ENCODE results near the gene TMEM184B. TPM values are rescaled to one million over a fixed set of nuclear protein-coding genes. Genes with fewer than 3 reads are reported as not detected.
A peak's percentile ranks its signal among the peaks of the same experiment; 100 is the strongest.
"Not testable (repeated sequence)": the region's sequence is repeated elsewhere in the genome, so short reads cannot be mapped to it uniquely, and the experiment has no call there.

The TMEM184B gene
- total RNA-seq, 3 donors from 2014 or later = 35.9 to 63.1 (median 38.2) TPM

- no peak for TF ChIP-seq CTCF (IDR thresholded peaks at IDR 0.05)
These were observed 33.6 kb downstream of the TMEM184B start for GRCh38 chr22:38239101-38239761.

GRCh38 chr22:38238519-38239071, 34.2 kb downstream of the TMEM184B start:
- DNase-seq (no peak), ATAC-seq (no peak)
- Histone ChIP-seq H3K4me3 (no peak overlapping the region), H3K36me3 (ENCODE audit: low read depth) (no peaks in the 10 kb centered on the region), H3K9me3 (no peaks in the 10 kb centered on the region), H3K4me1 (ENCODE audit: low read depth) (peaks cover 49% of the 10 kb centered on the region)
- TF ChIP-seq CTCF (IDR thresholded peaks at IDR 0.05) = no peak
- intact Hi-C loops (cut with DNase I, micrococcal nuclease) = no loop called here

More at GRCh38 chr22:38239101-38239761, 33.6 kb downstream of the TMEM184B start:
- Histone ChIP-seq H3K9me3 (no peaks in the 10 kb centered on the region), H3K4me1 (ENCODE audit: low read depth) (peaks cover 50% of the 10 kb centered on the region), H3K36me3 (ENCODE audit: low read depth) (no peaks in the 10 kb centered on the region), H3K4me3 (no peak overlapping the region)
- ATAC-seq (peak; percentile 35), DNase-seq (no peak)
- intact Hi-C loops (cut with DNase I, micrococcal nuclease) = no loop called here

DNA sequence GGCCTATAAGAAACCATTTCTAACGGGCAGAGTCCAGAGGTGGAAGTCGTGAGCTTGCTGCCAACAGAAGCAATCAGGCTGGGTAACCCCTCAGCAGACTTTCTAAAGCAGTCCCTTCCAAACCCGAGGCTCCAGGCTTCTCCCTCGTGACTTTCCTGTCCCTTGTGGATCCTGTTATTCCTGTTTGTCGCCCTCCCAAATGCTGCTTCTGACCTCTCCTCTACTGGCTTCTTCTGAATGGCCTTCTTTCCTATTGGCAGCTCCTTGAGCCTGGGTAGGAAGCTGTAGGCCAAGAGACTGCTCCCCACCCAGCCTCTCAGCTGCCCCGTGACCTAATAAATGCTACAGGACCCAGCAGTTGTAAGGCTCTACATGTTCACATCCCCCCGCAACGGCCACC, 36.0 kb downstream of the TMEM184B start:
- no peak for TF ChIP-seq CTCF (IDR thresholded peaks at IDR 0.05)
- no peak for DNase-seq
- intact Hi-C loops (cut with DNase I, micrococcal nuclease) = no loop called here
- peak; percentile 27 for ATAC-seq
- no peak overlapping the region for H3K4me3 ChIP-seq
- H3K4me1 ChIP-seq (ENCODE audit: low read depth) = peaks cover 35% of the 10 kb centered on the region
- H3K9me3 ChIP-seq = no peaks in the 10 kb centered on the region
- H3K36me3 ChIP-seq (ENCODE audit: low read depth) = no peaks in the 10 kb centered on the region

GRCh38 chr22:38235240-38235850, 37.5 kb downstream of the TMEM184B start:
- no peak for ATAC-seq
- H3K4me3 ChIP-seq = no peak overlapping the region
- H3K36me3 ChIP-seq (ENCODE audit: low read depth) = no peaks in the 10 kb centered on the region
- H3K4me1 ChIP-seq (ENCODE audit: low read depth) = peaks cover 34% of the 10 kb centered on the region
- intact Hi-C loops (cut with DNase I, micrococcal nuclease) = no loop called here
- no peak for DNase-seq
- TF ChIP-seq CTCF (IDR thresholded peaks at IDR 0.05) = no peak
- no peaks in the 10 kb centered on the region for H3K9me3 ChIP-seq

DNA sequence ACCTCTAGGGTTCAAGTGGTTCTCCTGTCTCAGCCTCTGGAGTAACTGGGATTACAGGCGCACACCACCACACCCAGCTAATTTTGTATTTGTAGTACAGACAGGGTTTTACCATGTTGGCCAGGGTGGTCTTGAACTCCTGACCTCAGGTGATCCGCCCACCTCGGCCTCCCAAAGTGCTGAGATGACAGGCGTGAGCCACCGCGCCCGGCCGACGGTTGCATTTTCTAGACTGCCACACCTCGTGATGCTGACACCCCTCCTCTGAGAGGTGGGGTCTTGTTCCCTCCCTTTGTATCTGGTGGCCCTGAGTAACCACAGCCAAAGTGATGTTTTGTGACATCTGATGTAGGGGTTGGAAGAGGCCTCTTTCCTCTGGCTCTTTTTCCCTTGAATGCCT, 39.0 kb downstream of the TMEM184B start:
- DNase-seq; ATAC-seq; intact Hi-C loops (cut with DNase I, micrococcal nuclease); H3K36me3 ChIP-seq (ENCODE audit: low read depth); H3K4me3 ChIP-seq; H3K9me3 ChIP-seq: not testable (repeated sequence)
- peaks cover 26% of the 10 kb centered on the region for H3K4me1 ChIP-seq (ENCODE audit: low read depth)

- Histone ChIP-seq H3K36me3 (ENCODE audit: low read depth) (no peaks in the 10 kb centered on the region), H3K4me1 (ENCODE audit: low read depth) (peaks cover 26% of the 10 kb centered on the region), H3K9me3 (no peaks in the 10 kb centered on the region), H3K4me3 (no peak overlapping the region)
- DNase-seq (no peak), ATAC-seq (no peak)
- intact Hi-C loops (cut with DNase I, micrococcal nuclease) = no loop called here
- no peak for TF ChIP-seq CTCF (IDR thresholded peaks at IDR 0.05)
These were observed 39.4 kb downstream of the TMEM184B start for GRCh38 chr22:38233427-38233826.

Data from mucosa of descending colon (tissue), 3 donors.